ENCODE measurements around the gene ACTN2.
"Not testable (repeated sequence)": the region's sequence is repeated elsewhere in the genome, so short reads cannot be mapped to it uniquely, and the experiment has no call there.

The ACTN2 gene

DNA sequence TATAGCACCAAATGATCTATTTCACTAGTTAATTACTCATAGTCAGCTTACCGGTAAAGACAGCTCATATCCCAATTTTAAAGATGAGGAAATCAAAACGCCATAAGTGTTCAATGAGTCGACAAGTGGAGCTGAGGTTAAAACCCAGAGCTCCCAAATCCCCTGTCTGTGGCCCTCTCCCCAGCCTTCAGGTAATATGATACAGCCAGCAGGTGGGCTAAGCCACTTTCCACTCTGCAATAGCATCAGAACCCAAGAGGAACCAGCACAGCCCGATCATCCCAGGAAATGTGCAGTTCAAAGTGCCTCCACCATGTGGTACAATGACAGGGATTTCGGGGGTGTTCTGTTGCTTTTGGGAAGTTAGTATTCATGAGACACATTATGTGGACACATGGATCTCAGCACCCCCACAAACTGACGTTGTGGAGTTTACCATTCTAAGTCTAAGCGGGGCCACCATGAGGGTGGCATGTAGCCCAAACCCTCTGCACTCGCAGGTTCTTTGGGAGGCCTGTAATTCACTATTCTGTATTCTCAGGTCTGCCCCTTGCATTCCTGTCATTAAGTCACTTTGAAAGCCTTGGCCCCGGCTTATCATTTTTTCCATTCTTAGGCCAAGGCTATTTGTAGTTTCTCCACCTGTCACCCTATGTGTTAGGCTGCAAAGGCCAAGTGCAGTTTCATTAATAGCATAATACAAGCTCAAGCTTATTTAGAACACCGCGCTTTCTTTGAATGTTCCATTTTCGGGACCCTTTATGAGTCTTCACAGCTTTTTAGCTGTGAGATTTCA is 26.3 kb upstream of the ACTN2 start:
- Histone ChIP-seq H3K27ac (ENCODE audit: low read length) (no peak overlapping the region), H3K4me2 (ENCODE audit: low read length) (no peak overlapping the region), H3K9ac (ENCODE audit: low read length) (no peak overlapping the region), H2AFZ (ENCODE audit: low read depth, low read length) (no peak overlapping the region), H3K9me3 (ENCODE audit: insufficient read depth, low read length) (no peaks in the 10 kb centered on the region), H3K4me1 (ENCODE audit: low read length) (no peaks in the 10 kb centered on the region), H3K36me3 (replicated peaks; ENCODE audit: low read depth, low read length) (no peaks in the 10 kb centered on the region), H3K27me3 (ENCODE audit: low read depth, low read length) (0 out of 2 replicates have a peak, but pooled peaks cover 3% of the 10 kb centered on the region), H3K4me3 (ENCODE audit: low read length) (no peak overlapping the region), H3K79me2 (ENCODE audit: low read length) (no peaks in the 10 kb centered on the region), H4K20me1 (ENCODE audit: insufficient read depth, low read length) (no peaks in the 10 kb centered on the region)
- no peak for TF ChIP-seq EZH2phosphoT487 (IDR thresholded peaks at IDR 0.05; ENCODE audit: low read depth)
- TF ChIP-seq, protein P1, sequence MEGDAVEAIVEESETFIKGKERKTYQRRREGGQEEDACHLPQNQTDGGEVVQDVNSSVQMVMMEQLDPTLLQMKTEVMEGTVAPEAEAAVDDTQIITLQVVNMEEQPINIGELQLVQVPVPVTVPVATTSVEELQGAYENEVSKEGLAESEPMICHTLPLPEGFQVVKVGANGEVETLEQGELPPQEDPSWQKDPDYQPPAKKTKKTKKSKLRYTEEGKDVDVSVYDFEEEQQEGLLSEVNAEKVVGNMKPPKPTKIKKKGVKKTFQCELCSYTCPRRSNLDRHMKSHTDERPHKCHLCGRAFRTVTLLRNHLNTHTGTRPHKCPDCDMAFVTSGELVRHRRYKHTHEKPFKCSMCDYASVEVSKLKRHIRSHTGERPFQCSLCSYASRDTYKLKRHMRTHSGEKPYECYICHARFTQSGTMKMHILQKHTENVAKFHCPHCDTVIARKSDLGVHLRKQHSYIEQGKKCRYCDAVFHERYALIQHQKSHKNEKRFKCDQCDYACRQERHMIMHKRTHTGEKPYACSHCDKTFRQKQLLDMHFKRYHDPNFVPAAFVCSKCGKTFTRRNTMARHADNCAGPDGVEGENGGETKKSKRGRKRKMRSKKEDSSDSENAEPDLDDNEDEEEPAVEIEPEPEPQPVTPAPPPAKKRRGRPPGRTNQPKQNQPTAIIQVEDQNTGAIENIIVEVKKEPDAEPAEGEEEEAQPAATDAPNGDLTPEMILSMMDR (IDR thresholded peaks at IDR 0.05; ENCODE audit: low read depth, low read length): no peak

DNA sequence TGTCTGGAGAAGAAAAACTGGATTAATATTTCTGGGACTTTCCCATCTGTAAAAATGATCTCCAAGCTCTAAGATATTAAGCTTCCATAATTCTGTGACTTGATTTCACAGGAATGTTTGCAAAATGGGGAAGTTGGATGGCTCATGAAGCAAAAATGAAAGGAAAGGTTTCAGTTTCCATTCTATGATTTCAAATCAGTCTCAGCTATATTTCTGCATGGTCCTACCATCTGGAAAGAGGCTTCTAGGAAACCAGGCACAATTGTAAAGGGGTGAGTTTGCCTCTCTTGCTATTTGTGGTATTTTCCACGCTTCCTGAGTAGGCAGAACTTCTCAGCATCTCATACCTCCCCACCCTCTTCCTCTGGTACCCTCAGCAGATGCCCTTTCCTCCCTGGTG is 22.4 kb upstream of the ACTN2 start:
- Histone ChIP-seq H2AFZ (ENCODE audit: low read depth, low read length) (no peak overlapping the region), H3K36me3 (replicated peaks; ENCODE audit: low read depth, low read length) (no peaks in the 10 kb centered on the region), H4K20me1 (ENCODE audit: insufficient read depth, low read length) (no peaks in the 10 kb centered on the region), H3K9ac (ENCODE audit: low read length) (no peak overlapping the region), H3K9me3 (ENCODE audit: insufficient read depth, low read length) (no peaks in the 10 kb centered on the region), H3K4me2 (ENCODE audit: low read length) (no peak overlapping the region), H3K4me3 (ENCODE audit: low read length) (no peak overlapping the region), H3K79me2 (ENCODE audit: low read length) (no peaks in the 10 kb centered on the region), H3K4me1 (ENCODE audit: low read length) (no peaks in the 10 kb centered on the region), H3K27ac (ENCODE audit: low read length) (no peak overlapping the region), H3K27me3 (ENCODE audit: low read depth, low read length) (no peaks in the 10 kb centered on the region)
- no peak for TF ChIP-seq EZH2phosphoT487 (IDR thresholded peaks at IDR 0.05; ENCODE audit: low read depth)
- TF ChIP-seq, protein P1 (IDR thresholded peaks at IDR 0.05; ENCODE audit: low read depth, low read length): no peak

DNA sequence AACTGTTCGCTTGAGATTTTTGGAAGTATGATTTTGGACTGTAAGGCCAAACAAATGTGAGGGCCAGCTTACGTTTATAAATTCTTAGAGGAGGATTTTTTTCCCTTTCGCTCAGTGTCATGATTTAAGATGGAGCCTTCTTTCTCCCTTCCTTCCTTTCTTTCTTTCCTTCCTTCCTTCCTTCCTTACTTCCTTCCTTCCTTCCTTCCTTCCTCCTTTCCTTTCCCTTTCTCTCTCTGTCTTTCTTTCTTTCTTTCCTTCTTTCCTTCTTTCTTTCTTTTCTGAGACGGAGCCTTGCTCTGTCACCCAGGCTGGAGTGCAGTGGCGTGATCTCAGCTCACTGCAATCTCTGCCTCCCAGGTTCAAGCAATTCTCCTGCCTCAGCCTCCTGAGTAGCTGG is 17.4 kb upstream of the ACTN2 start:
- H3K36me3 ChIP-seq (replicated peaks; ENCODE audit: low read depth, low read length); H3K4me1 ChIP-seq (ENCODE audit: low read length); H2AFZ ChIP-seq (ENCODE audit: low read depth, low read length); H3K4me2 ChIP-seq (ENCODE audit: low read length); H3K9ac ChIP-seq (ENCODE audit: low read length); H3K79me2 ChIP-seq (ENCODE audit: low read length); H3K4me3 ChIP-seq (ENCODE audit: low read length); H3K27ac ChIP-seq (ENCODE audit: low read length); H3K9me3 ChIP-seq (ENCODE audit: insufficient read depth, low read length); H4K20me1 ChIP-seq (ENCODE audit: insufficient read depth, low read length): not testable (repeated sequence)
- H3K27me3 ChIP-seq (ENCODE audit: low read depth, low read length): peaks cover 32% of the 10 kb centered on the region; the same call in 1 of the 2 replicates

DNA sequence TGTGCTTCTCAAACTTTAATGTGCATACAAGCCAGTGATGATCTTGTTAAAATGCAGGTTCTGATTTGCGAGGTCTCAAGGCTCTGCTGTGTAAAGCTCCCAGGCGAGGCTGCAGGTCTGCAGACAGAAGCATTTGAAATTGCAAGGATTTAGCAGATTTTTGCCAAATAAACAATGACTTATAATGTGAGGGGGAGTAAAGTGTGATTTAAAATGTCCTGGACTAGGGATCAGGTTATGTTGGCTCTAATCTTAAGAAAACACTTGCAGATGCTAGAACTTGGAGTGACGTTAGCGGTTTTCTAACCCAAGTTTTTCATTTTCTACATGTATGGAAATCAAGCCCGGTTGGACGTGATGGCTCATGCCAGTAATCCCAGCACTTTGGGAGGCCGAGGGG is 16.2 kb upstream of the ACTN2 start:
- peaks cover 42% of the 10 kb centered on the region for H3K27me3 ChIP-seq (ENCODE audit: low read depth, low read length)
- TF ChIP-seq, protein P1 (IDR thresholded peaks at IDR 0.05; ENCODE audit: low read depth, low read length): no peak
- no peak for TF ChIP-seq EZH2phosphoT487 (IDR thresholded peaks at IDR 0.05; ENCODE audit: low read depth)
- no peak overlapping the region for H2AFZ ChIP-seq (ENCODE audit: low read depth, low read length)
- H3K4me1 ChIP-seq (ENCODE audit: low read length): peaks cover 4% of the 10 kb centered on the region; the same call in 1 of the 2 replicates
- H3K4me3 ChIP-seq (ENCODE audit: low read length): no peak overlapping the region
- H3K4me2 ChIP-seq (ENCODE audit: low read length): no peak overlapping the region
- no peaks in the 10 kb centered on the region for H3K36me3 ChIP-seq (replicated peaks; ENCODE audit: low read depth, low read length)
- H3K9me3 ChIP-seq (ENCODE audit: insufficient read depth, low read length): no peaks in the 10 kb centered on the region; the same call in 1 of the 2 replicates
- H3K9ac ChIP-seq (ENCODE audit: low read length): no peak overlapping the region
- no peak overlapping the region for H3K27ac ChIP-seq (ENCODE audit: low read length)
- no peaks in the 10 kb centered on the region for H4K20me1 ChIP-seq (ENCODE audit: insufficient read depth, low read length)
- no peaks in the 10 kb centered on the region for H3K79me2 ChIP-seq (ENCODE audit: low read length)
